ENCODE data around the gene BORCS5.

BORCS5 gene

GRCh38 chr12:12353807-12354206 lies 3.1 kb upstream of the BORCS5 start:
- DNase-seq (ENCODE audit: low spot score) = no peak

GRCh38 chr12:12356467-12356895 lies 397 bp upstream of the BORCS5 start:
- no peak for DNase-seq (ENCODE audit: low spot score)

GRCh38 chr12:12357719-12358461 lies 1.0 kb downstream of the BORCS5 start:
- peak; percentile 61 for DNase-seq (ENCODE audit: low spot score)

GRCh38 chr12:12358528-12358927 lies 1.6 kb downstream of the BORCS5 start:
- no peak for DNase-seq (ENCODE audit: low spot score)

- DNase-seq (ENCODE audit: low spot score) = no peak
These were observed 8.0 kb downstream of the BORCS5 start for GRCh38 chr12:12364787-12365445.

GRCh38 chr12:12365446-12365802 lies 8.5 kb downstream of the BORCS5 start:
- no peak for DNase-seq (ENCODE audit: low spot score)

- no peak for DNase-seq (ENCODE audit: low spot score)
These were observed 9.1 kb downstream of the BORCS5 start for GRCh38 chr12:12365931-12366431.

GRCh38 chr12:12366701-12367481 lies 10.0 kb downstream of the BORCS5 start:
- DNase-seq (ENCODE audit: low spot score) = no peak

GRCh38 chr12:12367482-12367998 lies 10.7 kb downstream of the BORCS5 start:
- DNase-seq (ENCODE audit: low spot score) = no peak

- no peak for DNase-seq (ENCODE audit: low spot score)
These were observed 16.3 kb downstream of the BORCS5 start for GRCh38 chr12:12372946-12373722.

GRCh38 chr12:12376646-12377448 lies 20.0 kb downstream of the BORCS5 start:
- DNase-seq (ENCODE audit: low spot score) = peak; percentile 91

GRCh38 chr12:12378616-12379015 lies 21.7 kb downstream of the BORCS5 start:
- no peak for DNase-seq (ENCODE audit: low spot score)

GRCh38 chr12:12379831-12380730 lies 23.2 kb downstream of the BORCS5 start:
- DNase-seq (ENCODE audit: low spot score) = no peak

GRCh38 chr12:12380949-12381593 lies 24.2 kb downstream of the BORCS5 start:
- DNase-seq (ENCODE audit: low spot score) = no peak

GRCh38 chr12:12381982-12382381 lies 25.1 kb downstream of the BORCS5 start:
- no peak for DNase-seq (ENCODE audit: low spot score)

GRCh38 chr12:12384571-12385340 lies 27.9 kb downstream of the BORCS5 start:
- no peak for DNase-seq (ENCODE audit: low spot score)

- peak; percentile 70 for DNase-seq (ENCODE audit: low spot score)
These were observed 30.6 kb downstream of the BORCS5 start for GRCh38 chr12:12387501-12387900.

GRCh38 chr12:12392413-12392812 lies 35.5 kb downstream of the BORCS5 start:
- DNase-seq (ENCODE audit: low spot score) = no peak

Data from RKO (cell line).